ENCODE results near the gene DCBLD2.
A peak's percentile ranks its signal among the peaks of the same experiment; 100 is the strongest.

The DCBLD2 gene

DNA sequence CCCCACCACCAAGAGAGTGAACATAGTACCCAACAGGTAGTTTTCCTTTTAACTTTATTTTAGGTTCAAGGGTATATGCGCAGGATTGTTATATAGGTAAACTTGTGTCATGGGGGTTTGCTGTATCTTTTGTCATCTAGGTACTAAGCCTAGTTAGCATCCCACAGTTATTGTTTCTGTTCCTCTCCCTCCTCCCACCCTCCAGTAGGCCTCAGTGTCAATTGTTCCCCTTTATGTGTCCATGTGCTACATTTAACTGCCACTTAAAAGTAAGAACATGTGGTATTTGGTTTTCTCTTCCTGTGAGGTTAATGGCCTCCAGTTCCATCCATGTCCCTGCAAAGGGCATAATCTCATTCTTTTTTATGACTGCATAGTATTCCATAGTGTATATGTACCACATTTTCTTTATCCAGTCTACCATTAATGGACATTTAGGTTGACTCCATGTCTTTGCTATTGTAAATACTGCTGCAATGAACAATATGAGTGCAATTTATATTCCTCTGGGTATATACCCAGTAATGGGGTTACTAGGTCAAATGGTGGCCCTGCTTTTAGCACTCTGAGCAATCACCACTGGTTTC, 72.2 kb downstream of the DCBLD2 start:
- DNase-seq (ENCODE audit: low spot score): no peak

DNA sequence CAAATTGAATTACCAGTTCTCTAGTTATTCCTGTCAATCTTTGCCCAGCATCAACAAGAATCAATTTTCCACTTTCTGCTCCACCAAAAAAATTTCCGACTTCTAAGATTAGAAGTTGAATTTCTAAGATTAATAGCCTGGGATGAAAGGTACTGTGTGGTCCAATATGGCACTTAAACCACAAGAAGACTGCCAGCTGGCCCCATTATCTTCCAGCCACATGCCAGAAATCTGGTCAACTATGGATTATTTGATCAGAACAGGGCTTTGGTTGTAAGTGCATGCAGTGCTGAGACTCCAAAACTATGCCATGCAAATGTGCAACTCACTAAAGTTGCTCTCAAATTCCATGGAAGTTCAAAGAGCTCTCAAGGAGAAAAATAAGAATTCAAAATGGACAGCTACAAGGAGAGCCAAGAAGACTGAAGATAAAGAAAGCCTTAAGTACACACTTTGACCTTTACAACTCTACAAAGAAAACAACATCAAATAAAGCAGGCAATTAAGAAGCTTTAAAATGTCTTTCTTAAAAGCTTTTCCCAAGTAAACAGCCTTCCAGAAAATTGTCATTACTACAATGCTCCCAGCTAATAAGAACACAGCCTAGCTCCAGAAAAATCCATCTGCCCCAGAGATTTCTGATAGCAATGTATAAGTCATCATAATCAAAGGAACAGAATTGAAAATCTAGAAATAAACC, 74.1 kb downstream of the DCBLD2 start:
- DNase-seq (ENCODE audit: low spot score): no peak

DNA sequence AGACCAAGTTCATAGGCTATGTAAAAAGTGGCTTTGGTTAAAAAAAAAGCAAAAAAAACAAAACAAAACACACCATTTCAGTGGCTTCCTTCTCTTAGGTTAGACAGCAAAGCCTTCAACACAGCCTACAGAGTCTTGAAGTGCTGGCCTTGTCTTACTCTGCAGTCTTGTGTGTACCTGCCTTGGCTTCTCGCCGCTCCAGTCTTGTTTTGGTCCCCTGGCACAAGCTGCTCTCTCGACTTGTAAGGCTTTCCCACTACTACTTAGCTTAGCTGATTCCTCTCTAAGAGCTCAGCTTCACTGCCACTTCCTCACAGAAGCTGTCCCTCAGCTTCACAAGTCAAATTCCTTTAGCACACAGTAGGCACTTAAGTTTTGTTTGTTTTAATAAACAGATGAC, 75.4 kb downstream of the DCBLD2 start:
- DNase-seq (ENCODE audit: low spot score): no peak

DNA sequence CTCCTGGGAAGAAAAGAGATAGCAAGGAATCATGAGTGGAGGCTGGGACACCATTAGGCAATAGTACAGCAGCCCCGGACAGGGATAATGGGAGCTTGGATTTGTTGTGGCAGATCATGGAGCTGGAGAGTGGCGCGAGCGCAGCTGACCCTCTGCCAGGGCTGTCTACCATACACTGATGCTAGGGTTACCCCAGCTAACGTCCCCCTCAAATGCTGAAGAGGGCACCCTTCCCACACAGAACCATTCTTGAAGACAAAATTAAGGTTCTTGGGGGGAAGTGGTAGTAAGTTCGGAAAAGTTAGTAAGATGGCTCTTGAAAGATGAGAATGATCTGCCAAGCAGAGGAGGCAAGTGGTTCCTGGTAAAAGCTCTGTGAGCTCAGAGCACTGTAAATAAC, 77.2 kb downstream of the DCBLD2 start:
- no peak for DNase-seq (ENCODE audit: low spot score)

DNA sequence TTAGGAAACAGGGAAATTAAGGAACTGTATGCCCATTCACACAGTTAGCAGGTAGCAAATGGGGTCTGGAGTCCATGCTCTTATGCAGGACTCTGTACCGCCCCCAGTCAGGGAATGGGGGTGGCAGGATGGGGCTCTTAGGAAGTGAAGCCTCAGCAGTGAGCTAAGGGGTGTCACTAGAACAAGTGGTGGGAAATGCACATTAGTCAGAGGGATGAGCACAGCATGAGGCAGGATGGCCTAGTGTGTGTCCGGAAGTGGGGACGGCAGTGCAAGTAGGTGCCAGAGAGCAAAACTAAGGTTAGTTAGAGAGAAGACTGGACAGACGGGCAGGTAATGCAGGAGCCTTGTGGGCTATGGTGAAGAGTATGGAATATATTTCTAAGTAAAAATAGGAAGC, 77.7 kb downstream of the DCBLD2 start:
- DNase-seq (ENCODE audit: low spot score): no peak

DNA sequence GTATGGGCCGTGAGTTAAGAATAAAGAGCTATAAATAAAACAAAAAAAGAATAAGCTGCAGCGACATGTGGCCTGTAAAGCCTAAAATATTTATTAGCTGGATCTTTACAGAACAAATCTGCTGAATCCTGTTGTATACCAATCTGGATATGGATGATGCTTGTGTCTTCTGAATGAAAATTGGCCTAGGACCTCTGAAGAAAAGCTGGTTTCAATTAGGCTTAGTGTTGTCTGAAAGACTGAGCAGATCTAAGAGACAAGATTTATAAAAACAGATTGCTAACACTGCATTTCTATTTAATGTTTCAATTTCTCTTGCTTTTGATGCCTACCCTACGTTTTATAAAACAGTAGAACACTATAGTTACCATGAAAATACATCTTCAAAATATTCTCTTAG, 80.4 kb downstream of the DCBLD2 start:
- no peak for DNase-seq (ENCODE audit: low spot score)

DNA sequence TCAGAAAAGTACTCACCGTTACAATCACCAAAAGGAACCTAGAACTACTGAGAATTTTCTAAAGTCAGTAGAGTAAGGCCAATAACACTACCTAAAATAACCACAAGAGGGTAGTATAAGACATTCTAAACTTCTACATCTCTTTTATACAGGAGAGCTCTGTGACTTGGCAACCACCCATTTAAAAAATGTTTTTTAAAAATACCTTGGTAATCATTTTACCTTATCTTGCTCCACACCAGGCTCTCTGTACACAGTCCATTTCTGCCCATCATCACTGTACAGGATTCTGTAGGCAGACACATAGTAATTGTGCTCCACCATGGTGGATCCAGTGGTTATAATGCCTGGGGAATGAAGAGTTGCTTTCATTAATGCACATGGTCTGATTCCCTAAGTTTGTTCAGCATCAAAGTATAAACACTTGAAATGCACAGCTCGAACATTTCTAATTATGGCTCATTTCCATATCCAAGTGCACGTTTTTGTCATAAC, 83.9 kb downstream of the DCBLD2 start:
- DNase-seq (ENCODE audit: low spot score): peak; percentile 46

DNA sequence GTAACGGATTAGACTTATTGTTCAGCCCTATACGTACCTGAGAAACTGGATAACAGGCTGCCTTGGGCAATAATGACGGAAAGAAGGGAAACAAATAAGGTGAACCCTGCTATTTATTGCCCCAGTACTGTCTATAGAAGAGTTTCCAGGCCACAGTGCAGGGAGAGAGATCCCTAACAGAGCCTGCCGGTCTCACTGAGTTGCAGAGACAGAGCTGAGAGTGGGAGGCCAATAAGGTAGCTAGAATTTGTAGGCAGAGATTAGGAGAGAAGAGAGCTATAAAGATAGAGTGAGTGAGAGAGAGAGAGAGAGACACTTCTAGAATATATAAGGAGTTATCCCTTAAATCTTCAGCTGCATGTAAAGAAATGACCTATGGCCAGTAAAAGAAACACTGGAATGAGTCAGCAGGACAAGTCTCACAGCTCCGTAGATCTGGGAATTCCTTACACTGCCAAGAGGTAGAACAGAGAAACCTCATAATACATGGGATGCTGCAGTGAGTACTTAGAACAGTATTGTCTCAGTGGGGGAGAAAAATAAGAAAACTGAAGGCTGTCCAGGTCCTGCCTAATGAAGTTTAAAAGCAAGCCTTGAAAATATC, 86.6 kb downstream of the DCBLD2 start:
- DNase-seq (ENCODE audit: low spot score): no peak

DNA sequence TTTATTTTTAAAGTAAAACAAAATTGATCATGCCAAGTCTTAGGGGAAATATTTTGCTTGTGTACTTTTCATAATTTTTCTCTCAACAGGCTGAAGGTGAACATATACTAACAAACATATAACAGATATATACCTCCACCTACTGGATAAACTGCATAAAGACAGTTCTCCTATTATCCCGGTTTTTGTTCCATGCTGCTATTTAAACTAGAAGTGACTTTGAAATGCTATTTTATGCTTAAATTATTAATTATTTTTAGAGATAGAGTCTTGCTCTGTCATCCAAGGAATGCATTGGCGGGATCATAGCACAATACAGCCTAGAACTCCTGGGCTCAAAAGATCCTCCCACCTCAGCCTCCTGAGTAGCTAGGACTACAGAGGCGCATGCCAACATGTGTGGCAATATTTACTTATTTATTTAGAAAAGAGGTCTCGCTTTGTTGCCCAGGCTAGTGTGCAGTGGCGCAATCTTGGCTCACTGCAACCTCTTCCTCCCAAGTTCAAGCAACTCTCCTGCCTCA, 88.6 kb downstream of the DCBLD2 start:
- DNase-seq (ENCODE audit: low spot score): peak; percentile 23

DNA sequence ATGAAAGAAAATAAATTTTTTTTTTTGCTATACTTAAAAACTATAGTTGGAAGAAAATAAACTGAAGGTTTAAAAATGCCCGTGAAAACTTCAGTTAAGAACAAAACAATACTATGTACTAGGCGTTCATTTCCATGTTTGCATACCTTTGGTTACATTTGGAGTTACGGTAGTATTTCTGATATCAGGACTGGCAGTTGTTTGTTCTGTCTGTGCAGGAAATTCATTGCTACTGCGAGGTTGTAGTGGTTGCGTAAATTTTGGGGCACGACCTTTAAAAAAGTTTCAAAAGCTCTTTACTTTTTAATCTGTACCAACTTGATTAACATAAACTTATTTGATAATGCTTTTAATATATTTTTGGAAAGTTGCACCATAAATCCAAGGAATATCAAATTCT, 90.4 kb downstream of the DCBLD2 start:
- DNase-seq (ENCODE audit: low spot score): no peak

DNA sequence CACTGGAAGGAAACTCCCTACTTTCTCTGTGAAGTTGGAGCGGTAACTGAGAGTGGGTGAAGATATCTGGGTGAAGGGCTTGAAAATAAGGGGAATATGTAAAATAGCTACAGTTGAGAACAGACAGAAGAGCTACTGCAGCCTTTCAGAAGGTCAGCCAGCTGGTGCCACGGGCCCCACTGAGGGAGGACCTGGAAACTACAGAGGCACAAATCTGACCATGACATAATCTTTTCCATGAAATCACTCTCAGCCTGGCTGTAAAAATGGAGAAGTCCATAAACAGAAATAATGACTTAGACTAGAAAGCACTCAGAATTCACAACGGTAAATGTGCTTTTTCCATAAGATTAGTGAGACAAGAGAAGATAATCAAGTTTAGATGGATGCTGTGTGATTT, 91.9 kb downstream of the DCBLD2 start:
- no peak for DNase-seq (ENCODE audit: low spot score)

DNA sequence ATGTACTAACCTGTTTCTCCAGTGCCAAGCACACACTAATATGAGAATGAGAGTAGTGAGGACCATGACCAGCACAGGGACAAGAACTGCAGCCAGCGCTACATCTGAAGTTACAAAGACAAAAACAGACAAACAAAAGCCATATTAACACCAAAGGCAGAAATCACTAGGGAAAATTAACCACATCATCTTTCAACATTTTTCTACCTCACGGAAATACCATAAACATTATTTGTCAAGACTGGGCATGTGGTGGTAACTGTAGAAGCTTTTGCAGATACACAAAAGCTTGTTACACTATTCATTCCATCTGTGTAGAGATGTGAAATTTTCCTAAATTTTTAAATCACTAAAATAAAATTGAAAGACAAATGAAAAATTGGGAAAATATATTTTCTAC, 93.4 kb downstream of the DCBLD2 start:
- no peak for DNase-seq (ENCODE audit: low spot score)

DNA sequence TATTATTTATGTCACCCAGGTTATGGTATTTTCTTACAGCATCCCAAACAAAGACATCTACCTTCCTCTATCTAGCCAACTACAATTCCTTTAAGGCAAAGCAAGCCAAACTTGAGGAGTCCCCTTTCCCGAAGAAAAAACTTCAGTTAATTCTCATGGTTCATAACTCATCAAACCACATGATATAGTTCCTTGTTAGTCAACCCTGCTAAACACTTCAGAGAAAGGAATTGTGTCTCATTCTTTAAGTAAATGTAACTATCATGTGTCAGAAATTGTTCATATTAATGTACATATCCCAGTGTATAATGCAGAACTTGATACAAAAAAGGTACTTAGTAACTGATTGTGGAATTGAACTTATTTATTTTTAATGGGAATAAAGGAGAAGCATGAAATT, 93.9 kb downstream of the DCBLD2 start:
- no peak for DNase-seq (ENCODE audit: low spot score)

DNA sequence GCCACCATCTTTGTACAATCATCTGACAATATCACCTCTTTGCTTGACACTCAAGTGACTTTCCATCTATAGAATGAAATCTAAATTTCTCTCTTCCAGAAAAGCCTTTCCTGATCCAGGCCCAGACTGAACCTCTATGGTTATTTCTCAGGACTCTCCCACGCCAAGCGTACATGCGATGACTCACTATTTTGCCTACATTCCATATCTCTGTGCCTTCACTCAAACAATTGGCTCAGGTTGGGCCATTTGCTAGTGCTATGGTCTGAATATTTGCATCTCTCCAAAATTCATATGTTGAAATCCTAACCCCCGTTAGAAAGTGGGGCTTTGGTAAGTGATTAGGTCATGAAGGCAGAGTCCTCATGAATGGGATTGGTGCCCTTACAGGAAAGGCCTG, 94.5 kb downstream of the DCBLD2 start:
- no peak for DNase-seq (ENCODE audit: low spot score)

DNA sequence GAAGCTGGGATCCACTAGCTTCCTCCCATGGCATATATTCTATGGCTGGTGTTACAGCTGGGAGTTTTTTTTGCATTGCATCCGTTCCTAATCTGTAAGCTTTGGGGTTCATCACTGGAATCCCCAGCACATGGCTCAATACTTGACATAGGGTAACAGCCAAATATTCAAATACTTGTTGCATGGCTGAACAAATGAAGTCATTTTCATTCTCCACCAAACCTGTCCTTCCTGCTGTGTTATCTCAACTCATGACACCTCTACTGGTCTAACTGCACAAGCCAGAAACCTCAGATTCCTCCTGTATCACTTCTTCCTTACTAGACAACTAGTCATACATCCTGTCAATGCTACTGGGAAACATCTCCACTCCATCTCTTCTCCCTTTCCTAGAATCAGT, 95.0 kb downstream of the DCBLD2 start:
- no peak for DNase-seq (ENCODE audit: low spot score)

DNA sequence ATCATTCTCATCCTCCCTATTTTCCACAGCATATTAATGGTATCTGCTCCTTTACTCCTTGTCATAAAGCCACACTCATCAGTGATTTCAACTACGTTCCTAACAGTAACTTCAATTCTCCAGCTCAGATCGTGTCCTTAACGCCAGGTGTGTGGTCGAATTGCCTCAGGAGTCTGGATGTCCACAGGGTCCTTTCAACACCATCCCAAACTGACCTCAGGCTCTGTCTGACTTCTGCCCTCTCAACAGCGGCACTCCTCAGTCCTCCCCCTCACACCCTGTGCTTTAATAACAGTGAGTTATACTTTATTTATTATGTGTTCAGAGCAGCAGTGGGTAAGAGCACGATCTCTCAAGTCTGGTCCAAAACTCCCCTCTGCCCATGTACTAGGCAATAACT, 95.9 kb downstream of the DCBLD2 start:
- DNase-seq (ENCODE audit: low spot score): no peak

DNA sequence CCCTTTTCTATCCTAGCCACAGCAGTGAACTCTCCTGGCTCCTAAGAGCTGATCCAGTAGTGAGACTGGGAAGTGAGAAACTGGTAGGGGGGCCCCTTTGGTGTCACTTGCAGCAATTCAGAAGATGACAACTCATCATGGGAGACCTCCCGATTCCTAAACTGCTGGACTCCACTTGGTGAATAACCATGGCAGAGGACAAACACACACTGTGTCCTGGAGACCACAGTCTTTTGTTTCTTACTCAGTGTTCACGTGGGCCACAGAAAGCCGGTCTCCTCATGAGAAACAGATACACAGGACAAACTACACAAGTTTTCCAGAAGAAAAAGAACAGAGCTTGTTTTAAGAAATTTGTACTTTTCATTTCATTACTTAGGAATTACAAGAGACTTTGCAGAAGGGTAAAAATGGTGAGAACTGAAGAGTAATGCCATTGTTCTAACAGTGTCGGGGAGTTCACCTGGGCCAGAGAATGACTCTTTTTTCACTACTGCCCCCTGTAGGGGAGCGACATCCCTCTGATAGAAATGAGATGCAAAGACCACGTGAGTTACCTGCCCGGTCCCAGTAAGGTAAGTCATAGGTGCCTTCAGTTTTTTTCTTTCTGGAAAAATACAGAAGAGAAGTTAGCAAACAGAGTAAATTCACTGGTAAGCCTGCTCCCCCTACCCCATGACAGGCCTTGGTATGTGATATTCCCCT, 100.3 kb downstream of the DCBLD2 start:
- DNase-seq (ENCODE audit: low spot score): peak; percentile 29

DNA sequence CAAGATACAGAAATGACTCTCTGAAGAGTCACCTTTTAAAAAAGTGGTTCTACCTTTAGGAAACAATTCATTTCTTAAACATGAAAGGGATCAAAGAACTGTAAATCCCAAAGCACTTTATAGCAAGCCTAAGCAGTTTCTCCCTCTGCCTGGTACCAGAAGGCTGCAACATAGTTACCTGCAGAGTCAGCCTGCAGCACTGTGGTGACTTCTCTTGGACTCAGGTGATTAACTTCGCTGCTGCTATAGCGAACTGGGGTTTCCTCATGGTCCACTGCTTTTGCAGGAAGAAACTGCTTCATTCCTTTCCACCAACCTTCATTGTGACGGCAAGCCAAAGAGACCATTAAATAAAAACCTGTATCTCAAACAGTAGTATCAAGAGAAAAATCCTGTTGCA, 101.1 kb downstream of the DCBLD2 start:
- no peak for DNase-seq (ENCODE audit: low spot score)

DNA sequence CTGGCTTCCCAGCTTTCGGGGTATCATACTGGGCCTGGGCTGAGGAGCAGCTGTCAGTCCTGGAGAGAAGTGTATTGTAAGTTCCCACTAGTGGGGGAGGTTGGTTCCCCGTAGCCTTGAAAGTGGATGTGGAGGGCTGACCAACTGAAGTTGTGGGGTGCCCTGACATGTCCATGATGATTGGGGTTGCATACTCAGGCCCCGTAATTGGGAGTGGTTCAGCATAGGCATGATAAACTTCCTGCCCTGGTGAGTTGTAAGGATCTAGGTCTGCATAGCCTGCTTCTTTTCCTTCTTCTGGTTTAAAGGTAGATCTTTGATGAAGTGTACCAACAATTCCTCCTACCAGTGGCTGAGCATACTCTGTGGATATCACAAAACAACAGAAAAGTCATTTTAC, 102.0 kb downstream of the DCBLD2 start:
- no peak for DNase-seq (ENCODE audit: low spot score)

DNA sequence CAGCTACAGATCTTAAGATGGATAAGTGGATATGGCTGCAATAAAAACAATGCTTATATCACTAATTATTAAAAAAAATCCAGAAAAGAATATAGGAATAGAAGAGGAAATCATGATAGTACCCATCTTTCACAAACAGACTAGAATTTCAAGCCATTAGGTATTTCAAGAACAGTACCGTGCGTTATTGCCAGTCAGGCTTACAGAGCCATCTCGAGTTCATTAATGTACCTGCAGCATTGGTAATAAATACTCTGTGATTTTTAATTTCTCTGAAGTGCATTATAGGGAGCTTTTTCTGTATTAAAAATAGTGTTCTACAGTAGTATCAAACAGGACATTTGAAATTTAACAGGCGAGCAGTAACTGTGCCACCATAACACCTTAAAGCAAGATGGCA, 102.7 kb downstream of the DCBLD2 start:
- DNase-seq (ENCODE audit: low spot score): no peak

DNA sequence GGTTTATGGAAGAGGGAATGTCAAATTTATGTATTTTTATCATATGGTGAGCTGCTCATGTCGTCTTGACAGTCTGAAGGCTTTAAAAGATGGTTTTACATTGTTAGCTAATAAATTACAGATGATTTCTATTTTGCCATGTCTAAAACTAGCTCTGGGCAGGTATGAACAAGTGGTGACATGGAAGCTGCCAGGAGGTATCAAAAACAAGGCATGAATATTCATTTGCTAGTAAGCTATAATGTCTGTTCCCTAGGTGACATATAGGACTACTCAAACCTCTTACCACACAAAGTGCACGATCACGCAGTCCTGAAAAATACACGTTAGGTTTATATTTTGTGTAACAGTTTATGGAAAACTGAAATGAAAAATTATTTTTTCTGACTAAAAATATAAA, 103.6 kb downstream of the DCBLD2 start:
- DNase-seq (ENCODE audit: low spot score): no peak

DNA sequence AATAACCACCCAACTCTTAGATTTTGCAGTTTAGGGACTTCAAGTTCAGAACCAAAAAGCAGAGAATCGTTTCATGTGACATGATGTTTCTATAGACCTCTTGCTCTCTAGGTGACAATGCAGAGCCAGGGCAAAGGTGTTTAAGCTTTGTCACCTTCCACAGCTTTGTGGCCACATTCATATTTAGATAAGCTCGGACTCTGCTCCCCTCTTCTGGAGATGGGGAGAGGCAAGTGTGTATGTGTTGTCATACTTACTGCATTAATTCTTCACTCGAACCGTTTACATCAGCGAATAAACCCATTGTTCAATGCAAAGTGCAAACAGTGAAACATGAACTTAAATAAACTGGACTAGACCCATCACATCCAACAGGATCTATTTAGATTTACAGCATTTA, 105.2 kb downstream of the DCBLD2 start:
- no peak for DNase-seq (ENCODE audit: low spot score)

DNA sequence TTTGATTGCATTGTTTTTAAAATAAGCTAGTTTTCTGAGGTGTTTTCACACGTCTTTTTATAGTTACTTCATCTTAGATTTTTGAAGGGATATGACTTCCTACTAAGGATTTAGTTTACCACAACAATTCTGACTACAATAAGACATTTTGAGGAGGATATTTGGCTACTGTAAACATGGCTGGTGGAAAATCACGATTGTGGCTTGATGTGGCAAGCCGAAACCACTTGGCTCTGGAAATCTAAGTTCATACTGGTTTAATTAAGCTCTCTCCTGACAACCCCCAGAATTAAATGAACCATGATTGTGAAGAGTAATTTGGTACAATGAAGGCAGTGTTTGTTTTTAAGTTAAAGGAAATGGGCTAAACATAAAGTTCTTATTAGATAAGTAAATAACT, 107.5 kb downstream of the DCBLD2 start:
- DNase-seq (ENCODE audit: low spot score): no peak

All from iPS-NIHi11 (cell line).